ENCODE data around the gene VEGFB.
"Not testable (repeated sequence)": the region's sequence is repeated elsewhere in the genome, so short reads cannot be mapped to it uniquely, and the experiment has no call there.

Gene VEGFB

DNA sequence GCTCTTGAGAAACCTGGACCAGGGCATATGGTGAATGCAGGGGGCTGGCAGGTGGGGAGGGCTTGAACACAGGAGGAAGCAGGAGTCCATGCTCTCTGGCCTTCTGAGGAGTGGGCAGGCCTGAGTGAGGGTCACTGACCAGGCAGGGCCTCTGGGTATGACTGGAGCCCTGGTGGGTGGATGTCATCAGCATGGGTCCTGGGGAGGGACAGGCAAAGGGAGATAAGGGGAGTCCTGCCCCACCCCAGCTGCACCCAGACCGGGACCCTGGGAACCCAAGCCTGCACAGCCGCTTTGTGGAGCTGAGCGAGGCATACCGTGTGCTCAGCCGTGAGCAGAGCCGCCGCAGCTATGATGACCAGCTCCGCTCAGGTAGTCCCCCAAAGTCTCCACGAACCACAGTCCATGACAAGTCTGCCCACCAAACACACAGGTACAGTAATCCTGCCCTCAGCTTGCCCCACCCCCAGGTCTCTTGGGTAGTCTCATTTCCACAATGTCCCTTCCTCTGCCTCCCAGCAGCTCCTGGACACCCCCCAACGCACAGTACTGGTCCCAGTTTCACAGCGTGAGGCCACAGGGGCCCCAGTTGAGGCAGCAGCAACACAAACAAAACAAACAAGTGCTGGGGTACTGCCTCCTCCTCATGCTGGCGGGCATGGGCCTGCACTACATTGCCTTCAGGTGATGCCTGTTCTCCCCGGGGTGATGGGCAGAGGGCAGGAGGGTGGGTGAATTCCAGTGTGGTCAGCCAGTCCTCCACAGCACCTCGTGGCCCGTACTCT is 2.0 kb upstream of the VEGFB start:
- DNase-seq = no peak

DNA sequence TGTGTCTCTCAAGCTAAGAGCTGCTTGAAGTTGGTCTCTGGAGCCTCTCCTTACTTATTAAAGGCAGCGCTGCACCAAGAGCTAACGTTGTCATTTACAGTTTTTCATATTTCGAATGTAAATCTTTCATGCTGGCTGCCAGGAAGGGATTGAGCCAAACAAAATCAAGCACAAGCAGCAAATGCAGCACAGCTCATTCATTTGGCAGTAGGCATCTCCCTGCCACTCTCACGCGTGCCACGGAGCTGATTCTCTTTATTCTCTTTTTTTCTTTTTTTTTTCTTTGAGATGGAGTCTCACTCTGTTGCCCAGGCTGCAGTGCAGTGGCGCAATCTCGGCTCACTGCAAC is 1.4 kb upstream of the VEGFB start:
- DNase-seq = no peak

DNA sequence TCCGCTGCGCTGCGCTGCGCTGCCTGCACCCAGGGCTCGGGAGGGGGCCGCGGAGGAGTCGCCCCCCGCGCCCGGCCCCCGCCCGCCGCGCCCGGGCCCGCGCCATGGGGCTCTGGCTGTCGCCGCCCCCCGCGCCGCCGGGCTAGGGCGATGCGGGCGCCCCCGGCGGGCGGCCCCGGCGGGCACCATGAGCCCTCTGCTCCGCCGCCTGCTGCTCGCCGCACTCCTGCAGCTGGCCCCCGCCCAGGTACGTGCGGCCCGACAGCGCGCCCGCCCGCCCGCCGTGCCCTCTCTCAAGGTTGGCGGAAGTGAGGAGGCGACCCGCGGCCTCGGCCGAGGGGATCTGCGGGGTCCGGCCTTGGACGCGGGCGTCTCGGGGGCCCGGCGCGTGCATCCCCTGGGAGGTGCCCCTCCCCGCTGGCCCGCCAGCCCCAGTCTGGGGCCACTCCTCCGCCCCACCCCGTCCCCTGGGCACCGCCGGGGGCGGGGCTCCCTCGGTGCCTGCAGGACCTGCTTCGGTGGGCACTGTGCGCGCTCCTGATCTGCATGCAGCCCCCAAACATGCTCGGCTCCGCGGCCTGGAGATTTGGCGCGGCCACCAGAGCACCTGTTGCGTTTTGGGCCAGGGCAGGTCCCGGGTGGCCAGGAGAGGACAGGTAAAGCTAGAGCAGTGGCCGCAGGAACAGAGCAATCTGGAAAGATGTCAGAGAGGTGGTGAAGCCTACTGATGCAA is 429 bp downstream of the VEGFB start:
- peak; percentile 35 to 53 for DNase-seq

DNA sequence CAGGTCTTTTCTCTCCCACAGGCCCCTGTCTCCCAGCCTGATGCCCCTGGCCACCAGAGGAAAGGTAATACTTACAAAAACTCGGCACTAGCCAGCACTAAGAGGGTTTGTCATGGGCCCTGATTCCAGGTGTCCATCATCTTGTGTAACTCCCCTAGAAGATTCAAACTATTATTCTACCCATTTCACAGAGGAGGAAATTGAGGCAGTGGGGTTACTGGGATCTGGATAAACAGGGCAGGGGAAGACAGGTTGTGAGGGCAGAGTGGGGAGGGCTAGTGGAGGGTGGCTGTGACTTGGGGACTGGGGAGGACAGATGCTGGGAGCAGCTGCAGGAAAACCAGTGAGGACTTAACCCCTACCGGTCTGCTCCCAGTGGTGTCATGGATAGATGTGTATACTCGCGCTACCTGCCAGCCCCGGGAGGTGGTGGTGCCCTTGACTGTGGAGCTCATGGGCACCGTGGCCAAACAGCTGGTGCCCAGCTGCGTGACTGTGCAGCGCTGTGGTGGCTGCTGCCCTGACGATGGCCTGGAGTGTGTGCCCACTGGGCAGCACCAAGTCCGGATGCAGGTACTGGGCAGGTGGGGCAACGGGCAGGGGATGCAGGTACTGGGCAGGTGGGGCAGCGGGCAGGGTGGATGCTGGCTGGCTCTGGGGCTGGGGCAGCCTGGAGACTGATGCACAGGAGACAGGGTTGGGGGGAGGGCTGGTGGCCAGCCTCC is 1.2 kb downstream of the VEGFB start:
- DNase-seq = no peak

DNA sequence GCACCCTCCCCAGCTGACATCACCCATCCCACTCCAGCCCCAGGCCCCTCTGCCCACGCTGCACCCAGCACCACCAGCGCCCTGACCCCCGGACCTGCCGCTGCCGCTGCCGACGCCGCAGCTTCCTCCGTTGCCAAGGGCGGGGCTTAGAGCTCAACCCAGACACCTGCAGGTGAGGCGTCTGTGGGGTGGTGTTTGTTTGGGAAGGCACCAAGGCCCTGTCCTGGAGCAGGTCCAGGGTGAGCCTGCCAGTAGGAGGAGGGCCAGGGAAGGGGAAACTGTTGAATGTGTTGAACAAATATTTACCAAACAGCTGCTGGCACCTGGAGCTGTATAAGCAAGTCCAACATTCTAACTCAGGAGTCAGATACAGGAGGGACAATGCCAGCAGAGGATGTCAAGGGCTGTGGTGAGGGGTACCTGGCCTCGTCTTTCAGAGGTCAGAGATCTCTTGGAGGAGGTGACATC is 3.1 kb downstream of the VEGFB start:
- DNase-seq = no peak

DNA sequence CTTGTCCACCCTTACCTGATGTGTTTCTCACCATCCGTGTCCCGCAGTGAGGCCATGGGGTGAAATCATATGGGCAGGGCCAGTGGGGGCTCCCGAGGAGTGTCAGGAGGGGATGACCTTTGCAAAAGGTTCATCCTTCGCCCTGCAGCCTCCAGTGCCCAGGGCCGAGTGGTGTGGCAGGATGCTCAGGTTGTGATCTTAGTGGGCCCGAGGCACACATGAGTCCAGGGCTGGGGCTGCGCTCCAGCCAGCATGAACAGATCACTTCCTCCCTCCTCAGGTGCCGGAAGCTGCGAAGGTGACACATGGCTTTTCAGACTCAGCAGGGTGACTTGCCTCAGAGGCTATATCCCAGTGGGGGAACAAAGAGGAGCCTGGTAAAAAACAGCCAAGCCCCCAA is 3.7 kb downstream of the VEGFB start:
- DNase-seq = no peak

DNA sequence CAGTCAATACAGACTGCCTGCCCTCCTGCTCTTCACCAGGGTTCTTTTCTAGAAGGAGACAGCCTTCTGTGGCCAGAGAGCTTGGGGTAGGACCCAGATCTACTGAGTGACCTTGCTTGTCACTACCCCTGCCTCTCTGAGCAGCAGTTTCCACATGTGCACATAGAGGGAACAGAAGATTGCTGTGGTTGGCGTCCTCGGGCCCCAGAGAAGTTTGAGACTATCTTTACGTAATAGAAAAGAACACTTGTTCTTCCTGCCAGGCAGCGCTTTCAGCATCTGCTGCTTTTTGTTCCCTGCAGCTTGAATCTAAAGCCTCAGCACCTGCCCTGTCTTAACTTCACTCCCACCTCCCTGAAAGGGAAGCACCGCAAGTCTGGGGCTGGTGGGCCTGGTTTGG is 4.6 kb downstream of the VEGFB start:
- no peak for DNase-seq

DNA sequence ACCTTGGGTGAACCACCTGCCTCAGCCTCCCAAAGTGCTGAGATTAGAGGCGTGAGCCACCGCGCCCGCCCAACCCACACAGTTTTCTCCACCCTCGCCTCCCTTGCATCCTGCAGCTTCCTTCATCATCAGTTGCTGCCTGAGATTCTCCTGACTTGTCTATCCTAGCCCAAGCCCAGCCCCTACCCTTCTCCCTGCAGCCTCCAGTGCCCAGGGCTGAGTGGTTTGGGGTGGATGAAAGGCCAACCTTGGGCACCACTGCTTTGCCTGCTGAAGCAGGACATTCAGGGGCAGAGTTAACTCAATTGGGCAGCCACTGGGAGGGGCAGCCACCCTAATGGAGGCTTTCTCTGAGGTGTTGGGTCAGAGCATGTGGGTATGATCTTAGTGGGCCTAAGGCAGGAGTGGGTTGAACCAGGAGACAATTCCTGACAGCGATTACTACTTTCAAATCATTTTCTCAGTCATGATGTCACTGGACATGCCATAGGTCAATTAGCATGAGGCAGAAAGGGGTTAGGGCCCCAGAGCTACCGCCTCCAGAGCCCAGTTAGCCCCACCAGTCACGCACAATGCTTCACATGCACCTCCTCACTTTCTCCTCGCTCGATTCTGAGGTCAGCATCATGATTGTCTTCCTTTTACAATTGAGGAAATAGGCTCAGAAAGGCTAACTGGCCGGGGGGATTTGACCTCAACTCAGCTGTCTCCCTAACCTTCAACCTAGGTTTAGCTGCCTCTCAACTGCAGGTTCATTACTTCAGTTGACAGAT is 5.5 kb downstream of the VEGFB start:
- DNase-seq = no peak

DNA sequence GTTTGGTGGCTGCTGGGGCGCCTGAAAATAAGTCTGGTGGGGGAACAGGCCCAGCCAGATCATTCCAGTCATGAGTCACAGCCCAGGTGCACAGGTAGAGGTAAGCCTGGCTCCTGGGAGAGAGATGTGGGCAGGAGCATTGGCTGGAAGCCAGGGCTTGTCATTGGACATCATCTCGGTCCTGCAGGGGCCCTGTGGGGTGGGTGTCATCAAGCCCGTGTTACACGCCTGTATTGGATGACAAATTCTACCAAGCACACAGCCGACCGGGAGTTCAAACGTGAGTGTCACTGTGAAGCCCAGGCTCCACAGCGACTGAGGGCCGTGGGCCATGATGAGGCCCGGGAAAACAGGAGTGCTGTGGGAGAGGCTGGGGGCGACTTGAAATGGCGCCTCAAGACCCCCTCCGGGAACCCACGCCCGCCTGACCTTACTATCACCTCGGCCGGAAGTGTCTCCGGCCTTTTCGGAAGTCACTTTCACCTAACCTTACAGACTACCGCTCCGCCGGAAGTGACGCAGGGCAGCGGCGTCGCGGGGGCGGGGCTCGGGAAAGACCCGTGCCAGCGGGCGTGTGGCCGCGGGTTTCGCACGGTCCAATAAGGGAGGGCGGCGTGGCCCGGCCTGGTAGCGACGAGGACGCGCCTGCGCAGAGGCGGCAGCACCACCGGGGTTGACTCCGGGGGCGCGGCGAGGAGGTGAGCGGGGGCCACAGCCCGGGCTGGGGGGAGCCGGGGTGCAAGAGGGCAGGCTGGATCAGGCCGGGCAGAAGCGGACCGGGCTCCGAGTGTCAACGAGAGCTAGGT is 6.3 kb downstream of the VEGFB start, which contains the start of gene FKBP2:
FKBP2 (plus strand) TSS at position 661 of the 806 bp plus-strand sequence. CDS start 1,293 bp downstream, outside the sequence.
- DNase-seq = peak; percentile 98 to 99

DNA sequence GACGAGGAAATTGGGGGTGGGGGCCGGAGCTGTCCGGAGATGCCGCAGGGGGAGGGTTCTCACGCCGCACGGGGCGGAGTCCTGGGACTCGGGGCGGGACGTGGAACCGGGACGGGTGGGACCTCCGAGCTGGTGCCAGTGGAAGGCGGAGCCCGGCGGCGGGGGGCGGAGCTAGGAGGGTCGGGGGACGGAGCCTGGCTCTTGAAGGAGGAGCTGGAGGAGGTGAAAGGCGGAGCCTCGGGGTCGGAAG is 6.8 kb downstream of the VEGFB start:
- DNase-seq = no peak

DNA sequence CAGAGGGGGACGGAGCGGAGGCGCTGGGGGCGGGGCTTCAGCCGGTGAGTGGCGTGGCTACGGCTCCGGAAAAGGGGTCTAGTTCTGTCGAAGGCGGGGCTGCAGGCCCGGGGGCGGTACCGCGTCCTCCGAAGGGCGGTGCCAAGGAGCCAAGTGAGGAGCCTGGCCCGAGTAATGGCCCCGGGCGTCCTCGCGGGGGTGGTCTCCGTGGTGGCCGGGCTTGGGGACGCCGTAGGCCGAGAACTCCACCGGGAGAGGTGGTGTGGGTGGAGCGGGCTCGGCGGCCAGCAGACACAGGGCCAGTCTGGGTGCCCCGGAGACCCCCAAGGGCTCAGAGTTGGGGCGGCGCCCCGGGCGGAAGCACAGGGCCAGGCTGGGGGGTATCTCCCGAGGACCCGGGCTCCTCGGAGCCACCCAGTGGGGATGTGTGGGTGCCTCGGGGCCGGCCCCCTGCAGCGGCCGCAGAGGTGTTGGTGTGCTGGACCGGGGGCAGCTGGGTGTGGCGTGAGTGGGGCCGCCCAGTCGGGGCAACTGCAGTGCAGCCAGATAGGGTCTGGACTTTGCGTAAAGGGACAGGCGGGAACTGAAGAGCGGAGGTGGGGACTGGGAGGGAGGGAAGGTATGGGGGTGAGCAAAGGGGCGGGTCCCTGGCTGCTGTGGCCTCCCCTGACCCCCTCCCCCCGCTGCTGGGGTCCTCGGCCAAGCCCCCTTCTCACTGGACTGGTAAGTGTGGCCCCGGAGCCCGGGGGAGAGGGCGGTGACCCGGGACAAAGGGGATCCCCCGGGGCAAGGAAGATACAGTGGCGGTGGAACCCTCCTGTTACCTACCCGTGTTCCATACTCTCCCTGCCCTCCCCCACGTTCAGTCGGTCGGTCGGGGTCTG is 7.3 kb downstream of the VEGFB start:
- peak; percentile 100 for DNase-seq

DNA sequence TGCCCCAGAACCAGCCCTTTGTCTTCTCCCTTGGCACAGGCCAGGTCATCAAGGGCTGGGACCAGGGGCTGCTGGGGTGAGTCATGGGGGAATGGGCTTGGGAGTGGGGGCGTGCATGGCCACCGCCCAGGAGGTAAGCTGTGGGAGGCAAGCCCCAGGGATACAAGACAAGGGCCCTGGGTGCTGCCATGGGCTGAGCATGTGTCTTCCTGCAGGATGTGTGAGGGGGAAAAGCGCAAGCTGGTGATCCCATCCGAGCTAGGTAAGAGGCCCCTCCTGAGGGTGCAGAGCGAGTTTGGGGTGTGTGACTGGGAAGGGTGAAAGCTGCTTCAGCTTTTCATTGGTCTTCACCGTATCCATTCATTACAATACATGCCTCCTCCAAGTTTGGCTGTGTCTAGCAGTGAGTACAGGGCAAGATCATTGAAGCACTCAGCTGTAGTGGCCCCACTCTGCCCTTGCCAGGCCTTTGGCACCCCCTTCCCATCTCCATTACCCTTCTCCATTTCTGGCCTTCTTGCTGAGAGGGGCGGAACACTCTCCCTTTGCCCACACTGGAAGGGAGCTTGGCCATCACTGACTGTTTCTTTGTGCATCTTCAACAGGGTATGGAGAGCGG is 9.0 kb downstream of the VEGFB start:
- no peak for DNase-seq

DNA sequence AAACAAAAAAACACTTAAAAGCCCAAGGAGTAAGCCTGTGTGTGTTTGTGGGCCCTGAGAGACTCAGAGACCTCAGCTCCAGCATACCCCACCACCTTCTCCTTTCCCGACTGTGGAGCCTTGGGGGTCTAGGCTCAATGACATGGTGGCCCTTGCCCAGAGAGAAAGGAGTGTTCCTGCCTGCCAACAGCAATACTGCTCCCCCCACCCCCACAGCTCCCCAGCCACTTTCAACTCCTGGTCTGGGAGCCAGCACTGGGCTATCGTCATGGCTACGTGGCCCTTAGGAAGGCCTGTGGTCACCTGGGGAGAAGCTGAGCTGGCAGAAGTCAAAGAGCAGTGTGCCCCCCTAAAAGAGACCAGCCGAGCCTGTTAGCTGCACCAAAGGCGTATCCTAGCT is 9.7 kb downstream of the VEGFB start:
- DNase-seq = no peak

DNA sequence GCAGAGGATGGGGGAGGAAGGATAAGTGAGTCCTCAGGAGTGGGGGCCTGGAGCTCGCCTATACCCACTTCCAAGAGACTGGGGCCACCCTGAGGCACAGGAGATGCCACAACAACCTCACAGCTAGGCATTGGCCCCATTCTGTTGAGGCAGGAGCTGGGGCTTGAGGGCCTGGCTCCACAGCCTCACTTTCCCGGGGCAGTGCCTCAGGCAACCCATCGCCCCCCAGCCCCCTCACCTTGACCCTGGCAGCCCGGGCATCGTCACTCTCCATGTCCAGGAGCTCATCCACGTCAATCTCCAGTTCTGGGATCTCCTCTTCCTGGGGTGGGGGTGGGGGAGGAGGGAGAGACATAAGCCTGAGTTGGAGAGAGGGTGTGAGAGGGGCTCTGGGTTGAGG is 10.6 kb downstream of the VEGFB start:
- DNase-seq = no peak

DNA sequence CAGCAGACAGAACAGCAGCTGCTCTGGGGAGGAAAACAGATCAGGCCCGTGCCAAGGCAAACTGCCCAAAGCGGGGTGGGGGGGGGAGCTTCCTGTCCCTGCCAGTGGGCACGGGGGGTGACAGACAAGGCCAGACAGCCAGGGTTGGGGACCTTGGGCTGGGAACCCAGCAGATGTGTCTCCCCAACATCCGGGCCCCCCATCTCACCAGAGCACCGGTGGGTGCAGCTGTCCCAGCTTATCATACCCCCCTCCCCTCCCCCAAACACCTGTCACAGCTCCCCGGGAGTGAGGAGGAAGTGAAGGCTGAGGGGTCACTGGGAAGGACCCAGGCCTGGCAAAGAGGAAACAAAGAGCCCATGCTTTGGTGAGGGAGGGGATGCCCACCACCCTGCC is 11.0 kb downstream of the VEGFB start:
- DNase-seq = peak in 1 of 2 experiments; percentile 17

DNA sequence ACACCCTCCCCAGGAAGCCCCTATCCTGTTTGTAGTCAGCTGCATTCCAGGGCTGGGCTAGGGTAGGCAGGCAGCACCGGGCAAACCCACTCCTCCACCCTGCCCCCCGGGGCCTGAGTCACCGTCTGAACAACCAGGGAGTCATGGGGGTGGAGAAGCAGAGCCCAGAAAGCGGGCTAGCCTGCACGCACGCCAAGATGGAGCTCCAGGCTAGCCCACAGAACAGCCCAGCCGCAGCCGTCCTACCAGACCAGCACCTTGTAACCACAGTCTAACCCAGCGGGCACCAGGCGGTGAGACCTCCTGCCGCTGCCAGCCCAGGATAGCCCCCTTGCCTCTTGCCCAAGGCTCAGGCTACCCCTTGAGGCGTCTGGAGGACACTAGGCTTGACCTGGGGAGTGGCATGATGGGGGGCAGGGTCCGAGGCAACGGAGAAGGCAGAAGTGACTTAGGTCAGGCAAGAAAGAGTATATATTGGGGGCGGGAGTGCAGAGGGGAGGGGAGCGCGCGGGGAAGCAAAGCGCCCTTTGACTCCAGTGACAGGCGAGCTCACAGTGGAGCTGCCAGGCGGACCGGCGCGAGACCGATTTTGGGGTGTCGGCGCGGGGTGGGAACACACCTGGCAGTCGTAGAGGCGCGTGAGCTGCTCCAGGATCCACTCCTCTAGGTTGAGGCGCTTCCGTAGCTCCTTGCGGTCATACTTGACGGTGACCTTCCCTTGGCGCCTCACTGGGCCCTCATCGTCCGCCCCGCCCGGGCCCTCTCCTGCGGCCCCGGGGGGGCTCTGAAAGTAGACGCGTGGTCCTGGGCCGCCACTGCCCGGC is 11.6 kb downstream of the VEGFB start:
- DNase-seq = peak; percentile 80 to 92

DNA sequence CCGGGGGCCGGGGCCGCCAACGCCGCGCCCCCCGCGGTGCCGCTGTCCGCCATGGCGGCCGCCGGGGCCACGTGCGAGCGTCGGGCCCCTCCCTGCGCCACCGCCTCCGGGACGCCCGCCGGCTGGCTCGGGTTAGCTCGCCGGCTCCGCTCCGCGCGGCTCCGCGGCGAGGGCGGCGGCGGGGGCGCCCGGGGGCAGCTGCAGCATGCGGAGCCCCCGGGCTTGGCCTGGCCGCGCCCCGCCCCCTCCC is 12.2 kb downstream of the VEGFB start:
- not testable (repeated sequence) for DNase-seq

DNA sequence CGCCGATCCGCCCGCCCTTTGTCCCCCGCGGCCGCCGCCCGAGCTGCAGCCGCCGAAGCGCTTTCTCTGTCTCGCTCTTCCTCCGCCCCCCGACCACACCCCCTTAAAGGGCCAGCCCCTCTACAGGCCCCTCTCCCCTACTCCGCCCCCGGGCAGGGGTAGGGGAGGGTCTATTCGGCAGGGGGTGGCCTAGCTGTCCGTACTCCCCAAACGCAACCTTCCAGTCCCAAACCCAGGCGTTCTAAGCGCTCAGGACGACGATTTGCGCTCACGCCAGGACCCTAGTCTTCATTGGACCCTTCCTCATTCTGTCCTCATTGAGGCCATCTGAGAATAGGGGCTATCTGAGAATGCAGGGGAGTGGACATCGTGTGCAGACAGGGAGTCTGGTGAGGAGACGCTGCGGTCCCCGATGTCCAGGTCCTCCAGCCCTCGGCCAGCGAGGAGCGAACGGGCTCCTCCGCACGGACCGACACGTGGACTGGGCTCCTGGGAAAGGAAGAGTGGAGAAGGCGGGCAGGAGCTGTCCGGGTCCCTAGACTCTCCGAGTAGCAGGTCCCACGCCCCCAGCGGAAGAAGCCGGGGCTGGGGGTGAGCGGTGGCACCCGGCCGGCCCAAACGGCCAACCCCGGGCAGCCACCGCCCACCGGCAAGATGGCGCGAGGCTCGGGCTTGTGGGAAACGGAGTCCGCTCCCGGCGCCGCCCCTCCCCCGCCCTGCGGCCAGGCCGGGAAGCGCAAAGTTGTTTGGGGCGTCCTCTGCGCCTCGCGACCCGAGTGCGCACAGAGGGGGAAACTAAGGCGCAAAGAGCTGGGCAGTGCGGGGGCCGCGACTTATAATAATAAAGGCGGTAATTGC is 12.7 kb downstream of the VEGFB start, which contains the start of gene PPP1R14B:
PPP1R14B (minus strand) TSS at position 73 of the 858 bp plus-strand sequence. CDS start 270 bp downstream, outside the sequence.
- DNase-seq = peak; percentile 81 to 84

Measured in stimulated activated CD4-positive, alpha-beta T cell treated with anti-CD3 and anti-CD28 coated beads, Interleukin-4, amount 100 ng/mL, for 4 hours (primary cell).